Endometrial microvascular endothelial cells (primary cell): Measurements from ENCODE around the gene MAN1B1. TPM values are rescaled to one million over a fixed set of nuclear protein-coding genes. Genes with fewer than 3 reads are reported as not detected.

ENCODE experiments used
- in situ Hi-C: cut with HindIII; loops from 2 replicates; pipeline ENCODE4 v1.10.0; 2017; ENCODE audit warnings: low sequenced_read_pairs, low pct_unique_long_range_greater_than_20kb; ENCODE audit errors: inconsistent ontology term
- total RNA-seq: library from RNA; depleted of rRNA; stranded (reverse); fragments of >200 nt; gene quantifications from one replicate; pipeline ENCODE4 v1.2.3, GENCODE V29; 2015; ENCODE audit errors: inconsistent ontology term

MAN1B1 gene
- total RNA-seq, 1 donor from 2014 or later: 106 TPM

- in situ Hi-C loops: no loop called here
Measured at GRCh38 chr9:137136881-137137607, 50.3 kb downstream of the MAN1B1 start.

GRCh38 chr9:137138058-137138721 lies 51.4 kb downstream of the MAN1B1 start:
- in situ Hi-C loops: no loop called here

GRCh38 chr9:137138722-137139467 lies 52.1 kb downstream of the MAN1B1 start, which contains the start of gene GRIN1:
Gene GRIN1, plus strand, starts transcription at chr9:137139154. Its CDS starts 333 bp downstream, at chr9:137139487.
- in situ Hi-C loops: no loop called here

GRCh38 chr9:137139468-137140150 lies 52.8 kb downstream of the MAN1B1 start:
- in situ Hi-C loops: no loop called here

GRCh38 chr9:137140151-137141012 lies 53.6 kb downstream of the MAN1B1 start:
- in situ Hi-C loops: no loop called here

- in situ Hi-C loops: no loop called here
Measured at GRCh38 chr9:137141050-137141810, 54.4 kb downstream of the MAN1B1 start.

- in situ Hi-C loops: no loop called here
Measured at GRCh38 chr9:137141976-137142936, 55.5 kb downstream of the MAN1B1 start.

- in situ Hi-C loops: no loop called here
Measured at GRCh38 chr9:137143459-137143858, 56.7 kb downstream of the MAN1B1 start.

GRCh38 chr9:137145731-137146526 lies 59.1 kb downstream of the MAN1B1 start:
- in situ Hi-C loops: no loop called here

- in situ Hi-C loops: no loop called here
Measured at GRCh38 chr9:137146527-137146918, 59.7 kb downstream of the MAN1B1 start.

- in situ Hi-C loops: no loop called here
Measured at GRCh38 chr9:137147091-137147792, 60.5 kb downstream of the MAN1B1 start.

GRCh38 chr9:137147793-137148160 lies 61.0 kb downstream of the MAN1B1 start:
- in situ Hi-C loops: no loop called here

GRCh38 chr9:137148242-137148641 lies 61.5 kb downstream of the MAN1B1 start:
- in situ Hi-C loops: no loop called here

GRCh38 chr9:137148661-137149060 lies 61.9 kb downstream of the MAN1B1 start:
- in situ Hi-C loops: no loop called here

- in situ Hi-C loops: no loop called here
Measured at GRCh38 chr9:137149363-137149762, 62.6 kb downstream of the MAN1B1 start.
